Panc1 (cell line): ENCODE results near the gene PBOV1. TPM values are rescaled to one million over a fixed set of nuclear protein-coding genes. Genes with fewer than 3 reads are reported as not detected.

Experiments
- ATAC-seq: fragments of 200-7000 bp; cut with Tn5 transposase; 2 replicates; pipeline ENCODE4 v1.9.1; 2020; ENCODE audit warnings: mild to moderate bottlenecking, moderate library complexity
- BruUV-seq: library from RNA; stranded (reverse); fragments of 400-500 nt; replicated peaks from 2 replicates; lab custom pipeline; 2021; lab: Mats Ljungman, UMichigan
- CTCF ChIA-PET: fragments of 300-600 bp; sonication (Branson Sonifier 250); formaldehyde crosslinking; loops from one replicate; lab custom pipeline; 2022; ENCODE audit warnings: antibody characterized with exemption; lab: Charles Lee
- POLR2A ChIA-PET: fragments of 300-600 bp; sonication (Branson Sonifier 250); formaldehyde crosslinking; loops from one replicate; lab custom pipeline; 2022; ENCODE audit warnings: antibody characterized with exemption; lab: Charles Lee
- DNase-seq: peaks from one replicate; pipeline ENCODE4 v3.0.0-alpha.2; 2010; ENCODE audit warnings: low read depth, low spot score
- H3K27ac ChIP-seq: 2 replicates; pipeline ENCODE4 v1.5.1; 2011; ENCODE audit warnings: mild to moderate bottlenecking, low read length, inconsistent platforms
- H3K27me3 ChIP-seq: fragments of 200-500 bp; sonication (Bioruptor generic); 2 replicates; pipeline ENCODE4 v1.6.0; 2014; ENCODE audit warnings: low read length, inconsistent platforms; ENCODE audit not compliant: control insufficient read depth, insufficient read depth
- H3K36me3 ChIP-seq: fragments of 200-500 bp; sonication (Bioruptor generic); 2 replicates; pipeline ENCODE4 v1.5.1; 2014; ENCODE audit warnings: inconsistent platforms, mild to moderate bottlenecking, low read length, moderate library complexity; ENCODE audit not compliant: control insufficient read depth, insufficient read depth
- H3K4me1 ChIP-seq: 2 replicates; pipeline ENCODE4 v1.5.1; 2011; ENCODE audit warnings: inconsistent platforms, mild to moderate bottlenecking, low read length, moderate library complexity; ENCODE audit not compliant: control insufficient read depth, insufficient read depth
- H3K4me3 ChIP-seq, 2 experiments: 2 replicates each; pipeline ENCODE4 v1.5.1; 2011 to 2012; ENCODE audit warnings: low read depth in 2 of 2, low read length in 2 of 2, mild to moderate bottlenecking in 2 of 2, inconsistent platforms in 1 of 2, moderate library complexity in 1 of 2
- H3K9me3 ChIP-seq: fragments of 200-500 bp; sonication (Bioruptor generic); 2 replicates; pipeline ENCODE4 v1.5.1; 2014; ENCODE audit warnings: low read depth, mild to moderate bottlenecking, inconsistent platforms, low read length, moderate library complexity; ENCODE audit not compliant: control insufficient read depth, insufficient read depth
- POLR2AphosphoS5 ChIP-seq: IDR thresholded peaks from 2 replicates; pipeline ENCODE4 v1.6.1; 2012; ENCODE audit warnings: mild to moderate bottlenecking, low read depth, low read length, moderate library complexity
- SIN3A ChIP-seq: IDR thresholded peaks from 2 replicates; pipeline ENCODE4 v1.6.1; 2012; ENCODE audit warnings: low read depth, mild to moderate bottlenecking, low read length, moderate library complexity, borderline replicate concordance; ENCODE audit not compliant: insufficient read depth
- TCF7L2 ChIP-seq: IDR thresholded peaks from 2 replicates; pipeline ENCODE4 v1.6.1; 2011; ENCODE audit warnings: mild to moderate bottlenecking, low read depth, low read length, inconsistent platforms
- in situ Hi-C: cut with HindIII; loops from 2 replicates; pipeline ENCODE4 v1.10.0; 2016; ENCODE audit warnings: low sequenced_read_pairs, low pct_unique_long_range_greater_than_20kb
- intact Hi-C: fragments of 100-400 bp; cut with micrococcal nuclease; formaldehyde crosslinking; loops from one replicate; pipeline ENCODE4 v1.10.0; 2022; ENCODE audit not compliant: unreplicated experiment
- total RNA-seq: library from RNA; stranded (reverse); gene quantifications from one replicate; pipeline ENCODE4 v1.2.1, GENCODE V29; 2021; ENCODE audit not compliant: unreplicated experiment
- TF ChIP-seq, protein P1 (sequence below): fragments of 450-650 bp; IDR thresholded peaks from 2 replicates; pipeline ENCODE4 v1.5.1; 2017; ENCODE audit warnings: mild to moderate bottlenecking
- TF ChIP-seq, protein P2 (sequence below), 2 experiments: IDR thresholded peaks; 2 replicates each; pipeline ENCODE4 v1.6.1; 2011 to 2012; ENCODE audit warnings: low read depth in 2 of 2, control low read depth in 1 of 2, low read length in 1 of 2, mild to moderate bottlenecking in 1 of 2, moderate library complexity in 1 of 2; ENCODE audit not compliant: insufficient read depth in 1 of 2

PBOV1 gene
- total RNA-seq, 1 experiment from 2014 or later: not detected

DNA sequence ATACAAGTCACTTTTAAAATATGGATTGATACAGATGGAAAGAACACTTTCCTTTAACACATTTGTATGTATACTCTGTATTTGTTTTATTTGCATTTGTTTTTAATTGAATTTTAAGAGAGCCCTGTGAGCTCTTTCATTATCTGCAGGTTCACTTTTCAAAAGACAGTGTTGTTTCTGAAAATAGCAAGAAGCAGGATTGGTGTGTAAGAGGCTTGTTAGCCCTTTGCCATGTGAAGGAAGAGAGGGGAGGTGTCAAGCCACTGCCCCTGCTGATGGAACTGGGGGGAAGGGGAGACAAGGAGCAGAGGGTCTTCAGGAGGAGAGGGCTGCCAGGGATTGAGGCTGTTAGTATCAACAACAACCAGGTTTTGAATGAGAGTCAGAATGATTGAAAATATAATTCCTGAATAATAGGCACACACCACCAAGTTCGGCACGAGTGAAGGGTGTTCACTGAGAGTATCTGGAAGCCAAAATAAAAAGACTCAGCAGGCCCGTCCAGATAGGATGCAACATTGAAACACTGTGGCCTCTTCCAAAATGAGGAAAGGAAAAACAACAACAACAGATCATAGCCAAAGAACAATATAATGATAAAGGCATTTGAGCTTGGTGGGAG is 12.6 kb upstream of the PBOV1 start:
- DNase-seq: no peak
- no peak overlapping the region for H3K27ac ChIP-seq
- no peaks in the 10 kb centered on the region for H3K9me3 ChIP-seq
- in situ Hi-C loops: no loop called here
- POLR2A ChIA-PET: interaction anchor here (0.6 kb wide), 1 partner anchor 307 kb away, joined by 3 read pairs; no protein-coding TSS in a partner anchor
- peaks cover 6% of the 10 kb centered on the region; the same call in 1 of the 2 replicates for H3K4me1 ChIP-seq
- H3K36me3 ChIP-seq: no peaks in the 10 kb centered on the region
- H3K27me3 ChIP-seq: peaks cover 2% of the 10 kb centered on the region; the same call in 1 of the 2 replicates
- TF ChIP-seq, protein P1, sequence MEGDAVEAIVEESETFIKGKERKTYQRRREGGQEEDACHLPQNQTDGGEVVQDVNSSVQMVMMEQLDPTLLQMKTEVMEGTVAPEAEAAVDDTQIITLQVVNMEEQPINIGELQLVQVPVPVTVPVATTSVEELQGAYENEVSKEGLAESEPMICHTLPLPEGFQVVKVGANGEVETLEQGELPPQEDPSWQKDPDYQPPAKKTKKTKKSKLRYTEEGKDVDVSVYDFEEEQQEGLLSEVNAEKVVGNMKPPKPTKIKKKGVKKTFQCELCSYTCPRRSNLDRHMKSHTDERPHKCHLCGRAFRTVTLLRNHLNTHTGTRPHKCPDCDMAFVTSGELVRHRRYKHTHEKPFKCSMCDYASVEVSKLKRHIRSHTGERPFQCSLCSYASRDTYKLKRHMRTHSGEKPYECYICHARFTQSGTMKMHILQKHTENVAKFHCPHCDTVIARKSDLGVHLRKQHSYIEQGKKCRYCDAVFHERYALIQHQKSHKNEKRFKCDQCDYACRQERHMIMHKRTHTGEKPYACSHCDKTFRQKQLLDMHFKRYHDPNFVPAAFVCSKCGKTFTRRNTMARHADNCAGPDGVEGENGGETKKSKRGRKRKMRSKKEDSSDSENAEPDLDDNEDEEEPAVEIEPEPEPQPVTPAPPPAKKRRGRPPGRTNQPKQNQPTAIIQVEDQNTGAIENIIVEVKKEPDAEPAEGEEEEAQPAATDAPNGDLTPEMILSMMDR: no peak
- TF ChIP-seq SIN3A (no peak), POLR2AphosphoS5 (no peak), TCF7L2 (no peak)
- TF ChIP-seq, protein P2, sequence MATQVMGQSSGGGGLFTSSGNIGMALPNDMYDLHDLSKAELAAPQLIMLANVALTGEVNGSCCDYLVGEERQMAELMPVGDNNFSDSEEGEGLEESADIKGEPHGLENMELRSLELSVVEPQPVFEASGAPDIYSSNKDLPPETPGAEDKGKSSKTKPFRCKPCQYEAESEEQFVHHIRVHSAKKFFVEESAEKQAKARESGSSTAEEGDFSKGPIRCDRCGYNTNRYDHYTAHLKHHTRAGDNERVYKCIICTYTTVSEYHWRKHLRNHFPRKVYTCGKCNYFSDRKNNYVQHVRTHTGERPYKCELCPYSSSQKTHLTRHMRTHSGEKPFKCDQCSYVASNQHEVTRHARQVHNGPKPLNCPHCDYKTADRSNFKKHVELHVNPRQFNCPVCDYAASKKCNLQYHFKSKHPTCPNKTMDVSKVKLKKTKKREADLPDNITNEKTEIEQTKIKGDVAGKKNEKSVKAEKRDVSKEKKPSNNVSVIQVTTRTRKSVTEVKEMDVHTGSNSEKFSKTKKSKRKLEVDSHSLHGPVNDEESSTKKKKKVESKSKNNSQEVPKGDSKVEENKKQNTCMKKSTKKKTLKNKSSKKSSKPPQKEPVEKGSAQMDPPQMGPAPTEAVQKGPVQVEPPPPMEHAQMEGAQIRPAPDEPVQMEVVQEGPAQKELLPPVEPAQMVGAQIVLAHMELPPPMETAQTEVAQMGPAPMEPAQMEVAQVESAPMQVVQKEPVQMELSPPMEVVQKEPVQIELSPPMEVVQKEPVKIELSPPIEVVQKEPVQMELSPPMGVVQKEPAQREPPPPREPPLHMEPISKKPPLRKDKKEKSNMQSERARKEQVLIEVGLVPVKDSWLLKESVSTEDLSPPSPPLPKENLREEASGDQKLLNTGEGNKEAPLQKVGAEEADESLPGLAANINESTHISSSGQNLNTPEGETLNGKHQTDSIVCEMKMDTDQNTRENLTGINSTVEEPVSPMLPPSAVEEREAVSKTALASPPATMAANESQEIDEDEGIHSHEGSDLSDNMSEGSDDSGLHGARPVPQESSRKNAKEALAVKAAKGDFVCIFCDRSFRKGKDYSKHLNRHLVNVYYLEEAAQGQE (IDR thresholded peaks at IDR 0.05; ENCODE audit: insufficient read depth in 1 of 2, low read depth in 2 of 2, low read length in 1 of 2): no peak
- H3K4me3 ChIP-seq: no peak overlapping the region
- intact Hi-C loops: no loop called here
- BruUV-seq: no TSS peak
- no peak; the same call in 1 of the 2 replicates for ATAC-seq
- CTCF ChIA-PET: no interaction called here

DNA sequence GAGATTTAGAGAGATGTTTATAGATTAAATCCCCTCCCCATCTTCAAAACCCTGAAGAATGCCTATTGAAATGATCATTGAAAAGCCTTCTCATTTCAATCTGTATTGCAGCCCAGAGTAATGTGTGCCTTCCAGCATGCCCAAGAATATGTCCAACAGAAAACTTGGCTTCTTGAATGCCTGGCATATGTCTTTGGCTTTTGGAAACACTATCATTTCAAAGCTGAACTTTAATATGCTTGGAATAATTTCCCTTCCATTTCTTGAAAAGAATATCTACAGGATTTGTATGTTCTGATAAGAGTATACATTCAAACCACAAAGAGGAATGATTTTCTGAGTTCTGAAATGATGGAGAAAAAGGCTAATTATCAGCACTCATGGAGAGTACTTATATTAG is 11.9 kb upstream of the PBOV1 start:
- intact Hi-C loops: no loop called here
- in situ Hi-C loops: no loop called here
- Histone ChIP-seq H3K27me3 (peaks cover 2% of the 10 kb centered on the region; the same call in 1 of the 2 replicates), H3K36me3 (no peaks in the 10 kb centered on the region), H3K4me1 (peaks cover 6% of the 10 kb centered on the region; the same call in 1 of the 2 replicates), H3K27ac (no peak overlapping the region), H3K4me3 (no peak overlapping the region), H3K9me3 (no peaks in the 10 kb centered on the region)
- no peak for DNase-seq
- BruUV-seq: no TSS peak
- POLR2A ChIA-PET: no interaction called here
- TF ChIP-seq TCF7L2 (no peak), POLR2AphosphoS5 (no peak), SIN3A (no peak)
- TF ChIP-seq, protein P2 (IDR thresholded peaks at IDR 0.05; ENCODE audit: insufficient read depth in 1 of 2, low read depth in 2 of 2, low read length in 1 of 2): no peak
- TF ChIP-seq, protein P1: no peak
- CTCF ChIA-PET: no interaction called here
- no peak for ATAC-seq
